ENCODE results near the gene SMAGP.
"Not testable (repeated sequence)": the region's sequence is repeated elsewhere in the genome, so short reads cannot be mapped to it uniquely, and the experiment has no call there.

Gene SMAGP

DNA sequence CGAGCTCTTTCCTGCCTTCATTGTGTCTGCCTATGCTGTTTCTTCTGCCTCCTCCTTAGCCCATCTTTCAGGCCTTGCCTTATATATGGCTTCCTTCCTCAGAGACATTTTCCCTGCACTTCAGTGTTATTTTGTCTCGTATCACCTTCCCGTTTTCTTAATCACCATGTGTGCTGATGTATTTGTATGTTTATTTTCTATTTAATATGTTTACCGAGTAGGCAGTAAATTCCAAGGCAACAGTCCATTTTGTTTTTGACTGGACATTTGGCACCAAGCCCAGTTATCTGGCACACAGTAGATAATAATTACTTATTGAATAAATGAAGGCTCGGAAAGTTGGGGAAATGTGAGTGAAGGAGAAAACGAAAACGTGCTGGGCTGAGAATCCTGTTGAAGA lies 47.8 kb downstream of the SMAGP start:
- no peak for DNase-seq

DNA sequence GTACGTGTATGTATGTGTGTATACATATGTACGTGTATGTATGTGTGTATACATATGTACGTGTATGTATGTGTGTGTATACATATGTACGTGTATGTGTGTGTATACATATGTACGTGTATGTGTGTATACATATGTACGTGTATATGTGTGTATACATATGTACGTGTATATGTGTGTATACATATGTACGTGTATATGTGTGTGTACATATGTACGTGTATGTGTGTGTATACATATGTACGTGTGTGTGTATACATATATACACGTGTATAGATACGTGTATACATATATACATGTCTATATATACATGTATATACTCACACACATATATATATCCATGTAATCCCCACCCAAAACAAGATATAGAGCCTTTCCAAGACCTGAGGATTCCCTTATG lies 50.4 kb downstream of the SMAGP start:
- DNase-seq, result not testable (repeated sequence)

DNA sequence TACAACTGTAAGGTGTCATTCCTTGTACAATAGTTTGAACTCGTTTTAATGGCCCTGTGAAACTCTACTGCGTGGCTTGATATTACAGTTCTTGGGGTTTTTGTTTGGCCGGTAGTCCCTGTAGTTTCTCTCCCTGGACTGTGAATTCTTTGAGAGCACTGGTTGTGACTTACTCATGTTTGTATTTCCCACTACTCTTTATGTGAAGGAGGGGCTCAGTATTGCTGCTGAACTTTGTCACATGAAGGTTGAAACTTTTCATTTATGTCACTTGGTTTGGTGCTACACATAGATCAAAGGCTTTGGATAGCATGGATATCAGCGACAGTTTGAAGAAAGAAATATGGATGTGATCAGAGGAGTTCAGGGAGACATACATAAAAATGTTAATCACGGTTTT lies 50.9 kb downstream of the SMAGP start:
- DNase-seq, result no peak

DNA sequence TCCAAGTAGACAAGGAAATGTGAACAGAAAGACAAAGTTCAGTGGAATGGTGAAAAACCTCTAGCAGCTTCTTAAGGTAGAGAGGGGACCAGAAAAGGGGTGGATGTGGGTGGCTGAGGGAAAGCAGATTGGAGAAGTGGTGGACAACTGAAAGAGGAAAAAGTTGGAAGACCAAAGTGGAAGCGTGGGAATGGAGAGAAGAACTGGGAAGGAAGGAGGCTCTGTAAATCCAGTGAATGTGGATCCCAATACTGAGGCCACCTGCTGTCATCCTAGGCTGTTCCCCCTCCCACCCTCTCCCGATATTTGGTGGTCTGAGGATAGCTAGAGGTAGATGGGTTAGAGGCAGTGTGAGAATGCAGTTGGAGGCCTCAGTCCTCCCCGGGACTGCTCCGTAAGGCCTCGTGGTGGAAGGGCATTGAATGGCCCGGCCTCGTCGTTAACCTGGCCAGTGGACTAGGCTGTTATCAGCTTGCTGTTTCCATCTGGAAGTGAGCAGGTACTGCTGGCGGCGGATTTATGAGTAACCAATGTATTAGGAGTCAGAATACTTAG lies 51.5 kb downstream of the SMAGP start:
- DNase-seq, result no peak

DNA sequence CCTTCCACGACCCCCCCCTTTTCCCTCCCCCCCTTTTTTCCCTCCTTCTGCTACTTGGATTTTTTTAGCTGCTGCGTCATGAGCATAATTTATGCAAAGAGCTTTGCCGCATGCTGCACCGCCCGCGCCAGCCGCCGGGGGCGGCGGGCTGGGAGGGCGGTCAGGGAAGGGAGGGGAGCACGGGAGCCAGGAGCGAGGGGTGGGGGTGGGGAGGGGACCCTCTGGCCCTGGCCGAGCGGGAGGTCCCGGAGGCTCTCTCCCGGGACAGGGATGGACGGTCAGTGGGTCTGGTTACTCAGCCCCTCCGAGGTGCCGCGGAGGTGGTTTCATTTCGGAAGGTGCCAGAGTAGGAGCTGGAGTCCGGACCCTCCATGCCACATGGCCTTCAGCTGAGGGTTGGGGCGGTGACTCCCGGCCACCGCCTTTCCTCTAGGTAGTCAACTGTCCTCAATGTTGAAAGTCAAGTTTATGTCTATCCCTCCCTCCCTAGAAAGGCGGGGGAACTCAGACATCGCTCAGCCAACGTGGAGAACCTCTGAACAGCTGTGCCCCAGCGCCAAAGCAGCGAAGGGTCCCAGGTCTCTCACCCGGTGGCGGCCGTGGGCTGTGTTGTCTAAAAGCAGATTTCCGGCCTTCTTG lies 52.1 kb downstream of the SMAGP start, which contains the start of gene POU6F1:
Gene POU6F1, minus strand, starts transcription at position 95 of the 639 bp plus-strand sequence. CDS start 11,226 bp downstream, outside the sequence.
- no peak for DNase-seq

DNA sequence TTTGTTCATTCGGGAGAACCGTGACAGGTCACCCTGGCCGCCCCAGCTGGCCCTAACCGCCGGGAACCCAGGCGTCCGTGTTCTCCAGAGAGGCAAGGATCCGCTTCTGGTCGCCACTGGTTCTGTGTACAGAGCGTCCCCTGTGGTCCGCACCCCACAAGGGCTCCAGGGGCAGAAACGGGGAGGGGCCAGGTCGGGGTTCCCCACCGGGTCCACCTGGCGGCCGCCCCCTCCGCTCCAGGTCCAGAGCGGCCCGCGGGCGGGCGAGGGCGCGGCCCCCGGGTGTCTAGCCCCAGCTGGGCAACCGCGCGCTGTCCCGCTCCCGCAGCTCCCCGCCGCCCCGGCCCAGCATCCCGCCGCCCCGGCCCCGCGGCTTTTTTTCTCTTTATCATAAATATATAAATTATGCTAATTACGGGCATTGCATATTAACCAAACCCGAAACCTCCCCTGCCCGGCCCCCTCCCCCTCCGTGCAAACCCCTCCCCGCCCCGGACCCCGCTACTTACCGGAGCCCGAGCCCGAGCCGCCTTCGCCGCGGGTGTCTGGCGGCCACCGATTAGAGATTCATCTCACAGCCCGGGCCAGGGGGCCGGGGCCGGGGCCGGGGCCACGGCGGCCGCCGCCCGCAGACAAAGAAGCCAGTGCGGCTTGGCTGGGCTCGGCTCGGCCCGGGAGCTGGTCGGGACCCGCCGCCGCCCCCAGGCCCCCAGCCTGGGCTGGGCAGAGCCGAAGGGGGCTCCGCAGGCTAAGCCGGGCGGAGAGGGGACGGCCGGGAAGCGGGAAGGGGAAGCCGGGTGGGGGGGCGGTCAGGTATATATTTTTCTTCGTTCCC lies 52.9 kb downstream of the SMAGP start:
- no peak for DNase-seq

DNA sequence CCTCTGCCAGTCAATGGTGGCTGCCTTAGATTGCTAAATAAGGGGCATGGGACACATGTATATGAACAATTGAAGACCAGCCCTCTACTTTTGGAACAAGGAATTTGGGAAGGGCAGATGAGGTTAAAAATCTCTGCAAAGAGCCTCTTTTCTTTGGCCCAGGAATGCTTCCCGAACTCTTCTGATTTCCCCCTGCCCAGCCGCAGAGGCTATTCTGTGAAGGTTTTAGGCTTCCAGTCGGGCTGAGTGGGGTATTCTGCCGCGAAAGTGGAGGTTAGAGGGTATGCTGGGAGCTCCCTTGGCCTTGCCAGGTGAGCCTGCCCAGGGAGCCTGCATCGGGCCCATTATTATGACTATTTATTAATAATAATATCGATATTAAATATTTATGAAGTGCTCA lies 53.6 kb downstream of the SMAGP start:
- DNase-seq, result no peak

DNA sequence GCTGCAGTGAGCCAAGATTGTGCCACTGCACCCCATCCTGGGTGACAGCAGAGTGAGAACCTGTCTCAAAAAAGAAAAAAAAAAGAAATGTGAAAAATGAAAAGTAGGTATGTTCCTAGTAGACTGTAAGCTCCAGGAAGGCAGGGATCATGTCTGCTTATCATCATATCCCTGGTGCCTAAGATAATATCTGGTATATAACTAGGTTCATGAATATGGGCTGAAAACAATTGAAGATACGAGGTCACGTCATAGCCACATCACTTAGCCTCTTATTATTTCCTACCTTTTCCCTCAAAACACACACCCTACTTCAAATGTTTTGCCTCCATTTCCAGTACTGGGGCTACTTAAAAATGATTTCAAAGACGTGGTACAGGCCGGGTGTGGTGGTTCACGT lies 55.3 kb downstream of the SMAGP start:
- no peak for DNase-seq

DNA sequence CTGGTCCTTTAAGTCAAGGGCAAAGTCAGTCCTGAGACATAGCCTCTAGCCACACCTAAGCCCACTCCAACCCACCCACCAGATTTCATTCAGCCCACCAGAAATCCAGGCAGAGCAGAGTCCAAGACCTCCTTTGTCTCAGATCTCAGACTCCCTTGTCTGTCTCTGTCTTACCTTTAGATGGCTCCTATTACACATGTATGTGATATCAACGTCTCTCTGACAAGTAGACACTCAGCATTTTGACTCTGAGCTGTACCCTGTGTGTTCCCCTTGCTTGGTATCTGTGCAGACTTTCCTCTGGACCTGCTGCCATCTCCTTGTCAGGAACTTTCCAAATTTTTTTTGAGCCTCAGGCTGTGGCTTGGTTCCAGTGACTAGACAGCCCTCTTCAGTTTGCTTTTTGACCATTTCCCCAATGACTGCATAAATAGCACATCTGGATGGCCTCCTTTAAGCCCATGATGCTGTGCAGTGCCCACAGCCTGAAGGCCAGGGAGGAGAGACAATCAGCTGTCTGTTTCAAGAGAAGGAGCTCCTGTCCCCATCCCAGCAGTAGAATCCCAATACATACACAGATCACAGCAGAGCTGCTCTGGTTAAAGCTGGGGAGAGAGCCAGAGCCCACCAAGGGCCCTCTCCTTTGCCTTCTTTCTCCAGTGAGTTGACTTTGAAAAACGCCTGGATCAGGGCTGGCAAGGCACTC lies 59.4 kb downstream of the SMAGP start:
- DNase-seq, result no peak

DNA sequence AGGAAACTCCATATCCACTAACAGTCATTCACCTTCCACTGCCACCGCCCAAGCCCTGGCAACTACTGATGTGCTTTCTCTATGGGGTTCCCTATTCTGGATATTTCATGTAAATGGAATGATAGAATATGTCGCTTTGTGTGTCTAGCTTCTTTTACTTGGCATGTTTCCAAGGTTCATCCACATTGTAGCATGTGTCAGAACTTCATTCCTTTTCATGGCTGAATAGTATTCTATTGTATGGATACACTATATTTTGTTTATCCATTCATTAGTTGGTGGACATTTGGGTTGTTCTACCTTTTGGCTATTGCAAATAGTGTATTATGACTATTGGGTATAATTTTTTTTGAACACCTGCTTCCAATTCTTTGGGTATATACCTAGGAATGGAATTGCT lies 61.0 kb downstream of the SMAGP start:
- DNase-seq, result no peak

DNA sequence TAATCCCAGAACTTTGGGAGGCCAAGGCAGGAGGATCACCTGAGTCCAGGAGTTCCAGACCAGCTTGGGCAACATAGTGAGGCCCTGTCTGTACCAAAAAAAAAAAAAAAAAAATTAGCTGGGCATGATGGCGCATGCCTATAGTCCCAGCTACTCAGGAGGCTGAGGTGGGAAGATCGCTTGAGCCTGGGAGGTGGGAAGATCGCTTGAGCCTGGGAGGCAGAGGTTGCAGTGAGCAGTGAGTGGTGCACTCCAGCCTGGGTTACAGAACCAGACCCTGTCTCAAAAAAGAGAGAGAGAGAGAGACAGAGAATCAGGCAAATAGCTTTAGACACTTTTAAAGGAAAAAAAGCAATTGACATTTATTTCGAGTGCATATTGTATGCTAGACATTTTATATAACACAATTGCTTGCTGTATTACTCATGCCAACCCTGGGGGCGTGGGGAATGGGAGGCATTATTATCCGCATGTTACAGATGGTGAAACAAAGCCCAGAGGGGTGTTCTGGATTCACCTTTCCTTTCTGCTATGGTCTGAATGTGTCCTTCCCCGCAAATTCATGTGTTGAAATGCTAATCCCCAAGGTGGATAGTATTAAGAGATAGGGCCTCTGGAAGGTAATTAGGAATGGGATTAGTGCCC lies 62.1 kb downstream of the SMAGP start:
- no peak for DNase-seq

DNA sequence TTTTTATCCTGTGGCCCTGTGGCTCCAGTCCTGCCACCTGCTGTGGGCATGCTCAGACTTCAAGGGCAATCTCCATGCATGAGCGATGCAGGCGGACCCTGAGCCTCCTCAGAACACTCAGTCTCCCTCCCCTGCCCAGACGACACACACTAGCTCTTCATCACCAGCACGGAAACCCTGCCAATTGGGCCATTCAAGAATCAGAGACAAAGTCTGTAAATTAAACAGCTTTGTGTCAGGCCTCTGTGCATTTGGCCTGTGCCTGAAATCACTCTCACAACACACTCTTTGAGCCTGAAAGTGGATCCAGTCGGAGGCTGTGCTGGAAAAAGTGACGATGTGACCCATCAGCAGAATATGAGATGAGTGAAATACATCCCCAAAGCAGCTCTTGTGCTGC lies 64.9 kb downstream of the SMAGP start:
- DNase-seq, result no peak

DNA sequence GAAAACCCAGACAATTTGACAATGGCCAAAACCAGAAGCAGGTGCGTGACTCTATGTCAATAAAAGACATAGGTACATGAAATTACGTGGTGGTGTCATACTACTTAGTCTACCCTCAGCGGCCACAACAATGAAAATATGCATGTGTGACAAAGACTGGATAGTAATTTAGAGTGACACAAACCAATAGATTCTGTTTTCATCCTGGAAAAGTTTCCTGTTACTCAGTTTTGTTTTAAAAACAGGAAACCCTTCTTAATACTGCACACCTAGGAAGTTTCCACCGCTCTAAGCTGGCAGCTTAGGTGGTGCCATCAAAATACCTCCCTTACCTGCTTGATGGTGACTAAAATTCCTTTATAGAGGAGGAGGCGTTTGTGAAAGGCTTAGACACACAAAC lies 67.5 kb downstream of the SMAGP start:
- DNase-seq, result no peak

DNA sequence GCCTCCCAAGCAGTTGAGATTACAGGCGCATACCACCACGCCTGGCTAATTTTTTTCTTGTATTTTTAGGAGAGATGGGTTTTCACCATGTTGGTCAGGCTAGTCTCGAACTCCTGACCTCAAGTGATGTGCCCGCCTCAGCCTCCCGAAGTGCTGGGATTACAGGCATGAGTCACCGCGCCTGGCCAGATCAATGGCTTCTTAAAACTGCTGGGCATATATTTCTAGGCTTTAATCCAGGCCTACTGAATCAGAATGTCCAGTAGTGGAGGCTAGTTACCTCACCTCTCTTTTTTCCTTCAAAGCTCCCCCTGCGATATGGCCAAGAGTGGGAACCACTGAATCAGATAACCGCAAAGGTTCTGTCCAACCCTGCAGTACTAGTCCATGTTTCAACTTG lies 69.4 kb downstream of the SMAGP start:
- no peak for DNase-seq

DNA sequence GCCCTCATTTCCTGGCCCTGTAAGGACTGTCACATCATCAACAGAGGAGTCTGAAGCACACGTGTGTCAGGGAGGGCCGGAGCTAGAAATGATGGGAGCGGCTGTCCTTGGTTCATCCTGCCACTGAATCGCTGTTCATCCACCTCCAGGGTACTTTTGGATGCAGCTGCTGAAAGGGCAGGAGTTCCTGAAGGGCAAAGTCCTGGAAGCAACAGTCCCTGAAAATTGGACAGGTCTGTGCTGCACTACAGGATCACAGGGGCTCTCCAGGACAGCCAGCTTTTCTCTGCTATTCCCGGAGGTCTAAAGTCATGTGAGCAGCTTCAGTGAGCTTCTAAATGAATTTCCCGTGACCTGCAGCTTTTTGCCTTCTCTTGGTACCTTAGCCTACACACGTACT lies 70.1 kb downstream of the SMAGP start:
- DNase-seq, result no peak

DNA sequence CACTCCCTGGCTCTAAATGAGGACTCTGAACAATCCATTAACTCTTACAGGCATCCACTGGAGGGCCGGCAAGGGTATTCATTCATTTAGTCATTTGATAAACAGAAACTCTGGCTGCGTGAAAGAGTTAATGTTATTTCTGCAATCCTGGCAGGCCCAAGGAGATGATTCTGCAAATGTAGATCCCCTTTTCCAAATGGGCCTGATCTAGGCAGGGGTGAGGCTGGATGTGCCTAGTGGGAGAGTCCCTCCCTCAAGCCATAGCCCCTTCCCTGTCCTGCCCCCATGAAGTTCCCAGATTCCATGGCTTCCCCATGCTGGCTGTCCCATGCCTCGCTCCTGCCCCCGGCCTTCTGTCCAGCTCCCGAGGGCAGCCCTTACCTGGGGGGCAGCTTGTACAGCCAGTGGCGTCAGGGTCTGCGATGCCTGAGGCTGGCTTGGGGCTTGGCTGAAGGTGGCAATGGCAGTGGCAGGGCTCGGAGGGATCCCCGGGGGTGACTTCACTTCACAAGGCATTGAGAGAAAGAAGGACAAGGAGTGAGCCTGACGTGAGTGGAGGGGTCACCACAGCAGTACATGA lies 70.8 kb downstream of the SMAGP start:
- no peak for DNase-seq

DNA sequence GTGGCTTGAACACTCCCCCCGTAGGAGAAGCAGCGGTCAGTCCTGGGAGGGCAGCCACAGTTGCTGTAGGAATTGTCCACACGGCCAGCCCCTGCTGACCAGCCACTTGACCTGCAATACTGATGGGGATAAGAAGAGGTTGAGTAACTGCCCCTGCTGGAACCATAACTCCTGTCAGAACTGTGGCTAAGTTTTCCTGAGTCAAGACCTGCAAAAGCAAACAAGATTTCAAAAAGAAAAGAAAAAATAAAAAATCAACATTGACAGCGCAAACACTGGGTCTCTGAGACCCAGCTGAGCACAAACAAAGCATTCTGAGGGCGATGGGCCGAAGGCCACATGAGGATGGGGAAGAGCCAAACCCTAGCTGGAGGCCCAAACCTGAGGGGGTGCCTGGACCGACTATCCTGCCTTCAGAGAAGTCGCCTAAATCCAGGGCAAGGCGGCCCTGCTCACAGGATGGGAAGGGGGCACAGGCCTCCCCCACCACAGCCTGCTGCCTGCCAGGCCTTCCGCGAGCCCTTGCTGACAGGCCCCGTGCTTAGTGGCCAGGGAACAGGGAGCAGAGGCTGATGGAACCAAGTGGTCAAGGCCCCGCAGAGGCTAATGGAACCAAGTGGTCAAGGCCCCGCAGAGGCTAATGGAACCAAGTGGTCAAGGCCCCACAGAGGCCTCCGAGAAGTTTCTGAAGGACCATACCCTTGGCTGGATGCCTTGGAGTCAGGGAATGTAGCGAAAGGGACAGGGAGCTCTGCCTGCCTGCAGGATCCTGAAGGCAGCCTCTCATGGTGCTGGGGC lies 71.4 kb downstream of the SMAGP start:
- DNase-seq, result no peak

DNA sequence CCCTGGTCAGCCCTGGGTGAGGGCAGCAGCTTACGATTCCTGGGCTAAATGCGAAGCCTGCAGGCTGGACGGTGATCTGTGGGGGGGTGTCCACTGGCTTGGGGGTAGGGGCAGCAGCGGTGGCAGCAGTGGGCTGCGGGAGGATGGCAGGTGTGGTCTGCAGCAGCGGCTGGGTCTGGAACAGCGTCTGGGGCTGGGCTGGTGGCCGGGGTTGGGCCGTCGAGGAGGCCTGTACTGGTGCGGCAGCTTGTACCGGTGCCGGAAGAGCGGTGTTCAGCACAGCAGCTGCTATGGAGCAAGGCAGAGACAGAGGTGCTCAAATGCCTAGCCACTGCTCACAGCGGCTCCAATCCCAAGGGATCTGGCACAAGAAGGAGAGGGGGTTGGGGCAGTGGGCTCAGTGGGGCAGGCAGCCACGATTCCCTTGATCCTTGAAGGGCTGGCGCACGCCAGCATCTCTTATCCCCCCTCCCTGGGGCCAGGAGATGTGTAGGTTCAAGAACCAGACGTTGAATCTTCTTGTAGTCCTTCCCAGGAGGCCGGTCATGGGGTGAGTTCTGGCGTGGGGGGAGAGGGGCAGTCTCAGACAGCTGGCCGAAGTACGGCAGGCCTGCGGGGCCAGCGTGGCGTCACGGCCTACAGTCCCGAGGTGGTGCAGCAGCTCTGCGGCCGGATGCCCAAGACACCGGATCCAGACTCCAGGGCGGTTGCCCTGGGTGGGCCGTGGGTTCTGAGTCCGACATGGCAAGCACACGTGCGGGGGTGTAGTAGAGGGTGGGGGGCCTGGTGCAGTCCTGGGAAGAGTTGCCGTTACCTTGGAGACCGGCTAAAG lies 72.3 kb downstream of the SMAGP start:
- DNase-seq, result no peak

DNA sequence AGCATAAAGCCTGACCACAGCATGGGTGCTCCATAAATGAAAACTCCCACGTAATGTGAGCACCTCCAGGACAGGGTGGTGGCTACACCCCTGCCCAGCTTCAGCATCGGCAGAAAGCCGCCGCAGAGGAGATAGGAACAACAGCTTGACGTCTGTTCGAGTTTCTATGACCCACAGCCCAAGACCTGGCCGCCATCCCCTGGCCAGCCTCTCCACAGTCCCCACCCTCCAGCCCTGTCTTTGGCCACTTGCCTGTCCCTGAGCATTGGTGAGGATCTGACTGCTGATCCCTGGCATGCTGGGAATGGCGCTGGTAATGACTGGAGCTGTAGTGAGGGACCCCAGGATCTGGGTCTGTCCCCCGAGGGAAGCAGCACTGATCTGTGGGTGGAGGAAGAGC lies 73.7 kb downstream of the SMAGP start:
- no peak for DNase-seq

DNA sequence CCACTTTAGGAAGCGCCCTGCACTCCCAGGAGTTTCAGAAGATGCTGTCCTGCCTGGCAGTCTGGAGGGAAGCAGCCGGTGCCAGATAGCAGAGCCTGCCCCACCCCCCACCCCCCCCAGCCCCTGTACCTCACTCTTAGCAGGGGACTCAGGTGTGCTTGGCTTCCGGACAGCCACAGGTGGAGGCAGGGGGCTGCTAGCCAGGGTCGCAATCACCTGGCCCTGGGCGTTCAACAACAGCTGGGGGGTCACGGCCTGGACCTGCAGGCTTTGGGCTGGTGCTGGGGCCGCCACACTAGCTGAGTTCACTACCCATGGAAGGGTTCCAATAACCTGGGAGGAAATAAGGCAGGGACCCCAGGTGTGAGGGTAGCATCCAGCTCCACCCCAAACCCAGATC lies 74.4 kb downstream of the SMAGP start:
- DNase-seq, result no peak
